ENCODE data around the gene MEF2C.
"Not testable (repeated sequence)": the region's sequence is repeated elsewhere in the genome, so short reads cannot be mapped to it uniquely, and the experiment has no call there.

MEF2C gene

GRCh38 chr5:88798933-88799332, 84.1 kb downstream of the MEF2C start:
- not testable (repeated sequence) for DNase-seq

- not testable (repeated sequence) for DNase-seq
Measured at GRCh38 chr5:88793797-88794196, 89.2 kb downstream of the MEF2C start.

- no peak for DNase-seq
Measured at GRCh38 chr5:88792144-88792840, 90.7 kb downstream of the MEF2C start.

GRCh38 chr5:88787856-88788255, 95.1 kb downstream of the MEF2C start:
- no peak for DNase-seq

GRCh38 chr5:88786789-88787188, 96.2 kb downstream of the MEF2C start:
- no peak for DNase-seq

- DNase-seq = no peak
Measured at GRCh38 chr5:88785746-88786565, 97.0 kb downstream of the MEF2C start.

GRCh38 chr5:88782571-88782970, 100.4 kb downstream of the MEF2C start:
- no peak for DNase-seq

GRCh38 chr5:88780736-88781135, 102.2 kb downstream of the MEF2C start:
- DNase-seq = no peak

GRCh38 chr5:88778736-88779135, 104.2 kb downstream of the MEF2C start:
- DNase-seq = no peak

- DNase-seq = no peak
Measured at GRCh38 chr5:88776692-88777091, 106.3 kb downstream of the MEF2C start.

GRCh38 chr5:88772831-88773230, 110.2 kb downstream of the MEF2C start:
- no peak for DNase-seq

- no peak for DNase-seq
Measured at GRCh38 chr5:88772047-88772446, 110.9 kb downstream of the MEF2C start.

- DNase-seq = no peak
Measured at GRCh38 chr5:88770276-88771257, 112.4 kb downstream of the MEF2C start.

GRCh38 chr5:88769165-88769564, 113.8 kb downstream of the MEF2C start:
- no peak for DNase-seq

- DNase-seq = no peak
Measured at GRCh38 chr5:88768411-88768810, 114.6 kb downstream of the MEF2C start.

GRCh38 chr5:88765798-88766197, 117.2 kb downstream of the MEF2C start:
- DNase-seq = no peak

GRCh38 chr5:88765171-88765570, 117.8 kb downstream of the MEF2C start:
- DNase-seq = no peak

GRCh38 chr5:88761939-88762338, 121.0 kb downstream of the MEF2C start:
- no peak for DNase-seq

GRCh38 chr5:88761269-88761850, 121.6 kb downstream of the MEF2C start:
- no peak for DNase-seq

- DNase-seq = no peak
Measured at GRCh38 chr5:88760527-88760926, 122.5 kb downstream of the MEF2C start.

- no peak for DNase-seq
Measured at GRCh38 chr5:88758591-88758990, 124.4 kb downstream of the MEF2C start.

GRCh38 chr5:88758184-88758583, 124.8 kb downstream of the MEF2C start:
- DNase-seq = no peak

GRCh38 chr5:88756953-88757352, 126.0 kb downstream of the MEF2C start:
- DNase-seq = no peak
